ENCODE measurements around the gene BCR.

- TF ChIP-seq POLR2AphosphoS5 (IDR thresholded peaks at IDR 0.05; ENCODE audit: low read depth, low read length): no peak
- no peak for TF ChIP-seq TAF1 (IDR thresholded peaks at IDR 0.05; ENCODE audit: borderline replicate concordance, low read depth, low read length)
Measured at GRCh38 chr22:23256171-23256932, 76.0 kb downstream of the BCR start.

All from GM12892 (cell line).